ENCODE results near the gene C10orf90.
"Not testable (repeated sequence)": the region's sequence is repeated elsewhere in the genome, so short reads cannot be mapped to it uniquely, and the experiment has no call there.

- TF ChIP-seq CTCF, POLR2A (IDR thresholded peaks at IDR 0.05): not testable (repeated sequence)
These were observed 119.9 kb downstream of the C10orf90 start for GRCh38 chr10:126550586-126550985.
